GM23248 (cell line): ENCODE measurements around the gene ERBB4. TPM values are rescaled to one million over a fixed set of nuclear protein-coding genes. Genes with fewer than 3 reads are reported as not detected.

ENCODE experiments used
- DNase-seq: peaks from one replicate; pipeline ENCODE4 v3.0.0-alpha.2; 2015
- H2AFZ ChIP-seq: fragments of 200-600 bp; sonication (generic); 2 replicates; pipeline ENCODE4 v1.6.1; 2016; ENCODE audit warnings: antibody characterized with exemption
- H3F3A ChIP-seq: fragments of 200-600 bp; sonication (generic); 2 replicates; pipeline ENCODE4 v1.6.1; 2016; ENCODE audit warnings: mild to moderate bottlenecking, antibody characterized with exemption, mixed run types; ENCODE audit not compliant: insufficient read depth
- H3K27ac ChIP-seq: fragments of 200-600 bp; sonication (generic); 2 replicates; pipeline ENCODE4 v1.5.1; 2016; ENCODE audit warnings: mild to moderate bottlenecking
- H3K27me3 ChIP-seq: fragments of 200-600 bp; sonication (generic); replicated peaks from 2 replicates; pipeline ENCODE4 v1.6.1; 2016; ENCODE audit warnings: mild to moderate bottlenecking; ENCODE audit not compliant: insufficient read depth
- H3K36me3 ChIP-seq: fragments of 200-600 bp; sonication (generic); 2 replicates; pipeline ENCODE4 v1.6.1; 2016; ENCODE audit warnings: low read depth, mild to moderate bottlenecking
- H3K4me1 ChIP-seq: fragments of 200-600 bp; sonication (generic); 2 replicates; pipeline ENCODE4 v1.6.1; 2016; ENCODE audit warnings: mild to moderate bottlenecking; ENCODE audit not compliant: insufficient read depth
- H3K4me2 ChIP-seq: fragments of 200-600 bp; sonication (generic); one replicate; pipeline ENCODE4 v1.6.1; 2016; ENCODE audit warnings: mild to moderate bottlenecking; ENCODE audit not compliant: unreplicated experiment
- H3K4me3 ChIP-seq: fragments of 200-600 bp; sonication (generic); 2 replicates; pipeline ENCODE4 v1.5.1; 2016; ENCODE audit warnings: mild to moderate bottlenecking
- H3K79me2 ChIP-seq: fragments of 200-600 bp; sonication (generic); 2 replicates; pipeline ENCODE4 v1.6.1; 2016; ENCODE audit warnings: mild to moderate bottlenecking; ENCODE audit not compliant: insufficient read depth
- H3K9ac ChIP-seq: fragments of 200-600 bp; sonication (generic); 2 replicates; pipeline ENCODE4 v1.6.1; 2016; ENCODE audit warnings: mild to moderate bottlenecking
- H3K9me2 ChIP-seq: fragments of 200-600 bp; sonication (generic); 2 replicates; pipeline ENCODE4 v1.6.1; 2016; ENCODE audit warnings: mixed run types, mild to moderate bottlenecking, moderate library complexity; ENCODE audit not compliant: insufficient read depth
- H3K9me3 ChIP-seq: fragments of 200-600 bp; sonication (generic); one replicate; pipeline ENCODE4 v1.6.1; 2017; ENCODE audit warnings: low read depth
- H4K20me1 ChIP-seq: fragments of 200-600 bp; sonication (generic); 2 replicates; pipeline ENCODE4 v1.6.0; 2016; ENCODE audit not compliant: insufficient read depth
- EZH2 ChIP-seq: fragments of 200-600 bp; sonication (generic); IDR thresholded peaks from 2 replicates; pipeline ENCODE4 v1.6.1; 2018; ENCODE audit warnings: antibody characterized with exemption, mild to moderate bottlenecking; ENCODE audit not compliant: insufficient read depth, poor library complexity, severe bottlenecking
- EZH2phosphoT487 ChIP-seq: fragments of 200-600 bp; sonication (generic); IDR thresholded peaks from 2 replicates; pipeline ENCODE4 v1.6.1; 2018; ENCODE audit warnings: antibody characterized with exemption, moderate library complexity, mild to moderate bottlenecking, low read depth; ENCODE audit not compliant: insufficient read depth
- WGBS, 2 experiments: methylation state at CpG; one replicate each; pipeline ENCODE4 v1.1.6; 2015 to 2017; ENCODE audit warnings: low lambda C conversion rate in 2 of 2, low coverage in 1 of 2; ENCODE audit errors: missing lambda C conversion rate in 2 of 2; 5-methylcytosine and 5-hydroxymethylcytosine counted together
- in situ Hi-C: fragments of 300-500 bp; cut with MboI; formaldehyde crosslinking; loops from 2 replicates; pipeline ENCODE4 v1.15.0; 2020
- polyA plus RNA-seq: library from polyadenylated mRNA; unstranded; fragments of >200 nt; fragmentation: Nextera tagmentation; extraction: Ambion mirVana; gene quantifications from 2 replicates; pipeline ENCODE4 v1.2.1, GENCODE V29; 2016
- total RNA-seq: library from RNA; depleted of rRNA; stranded (reverse); fragments of >200 nt; shearing (Covaris generic); gene quantifications from 2 replicates; pipeline ENCODE4 v1.2.3, GENCODE V29; 2014

The ERBB4 gene
- total and polyA plus RNA-seq, 2 experiments from 2014 or later: not detected

DNA sequence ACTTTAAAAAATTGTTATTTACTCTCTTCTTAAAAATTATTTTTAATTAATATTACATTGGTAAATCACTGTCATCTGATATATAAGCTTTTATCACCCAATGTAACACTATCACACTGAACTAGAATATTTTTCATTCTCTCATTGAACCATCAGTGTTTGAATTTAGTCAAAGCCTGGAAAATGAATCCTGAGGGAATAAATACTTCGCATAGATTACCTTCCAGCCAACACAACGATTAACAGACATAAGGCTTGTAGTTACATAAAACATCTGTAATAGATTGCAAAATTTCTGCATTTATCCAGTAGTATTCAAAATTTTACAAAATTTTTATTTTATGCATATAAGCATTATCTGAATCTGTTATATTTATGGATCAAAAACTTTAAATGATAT lies 314.9 kb downstream of the ERBB4 start:
- no peaks in the 10 kb centered on the region for H3K79me2 ChIP-seq
- no peaks in the 10 kb centered on the region for H4K20me1 ChIP-seq
- no peak overlapping the region for H3K4me3 ChIP-seq
- no peak for DNase-seq
- WGBS, 2 experiments: 67 to 70% methylated on average over 2 of the region's 2 CpGs
- no peaks in the 10 kb centered on the region for H3K36me3 ChIP-seq
- no peaks in the 10 kb centered on the region for H3K27me3 ChIP-seq
- H3K4me1 ChIP-seq: peaks cover 14% of the 10 kb centered on the region
- TF ChIP-seq EZH2phosphoT487: no peak
- no peak for TF ChIP-seq EZH2
- no peak overlapping the region for H2AFZ ChIP-seq
- peaks cover 7% of the 10 kb centered on the region; the same call in 1 of the 2 replicates for H3F3A ChIP-seq
- no peak overlapping the region for H3K4me2 ChIP-seq
- no peaks in the 10 kb centered on the region for H3K9me3 ChIP-seq
- no peaks in the 10 kb centered on the region for H3K9me2 ChIP-seq
- no peak overlapping the region for H3K9ac ChIP-seq
- no peak overlapping the region for H3K27ac ChIP-seq
- in situ Hi-C loops: no loop called here

DNA sequence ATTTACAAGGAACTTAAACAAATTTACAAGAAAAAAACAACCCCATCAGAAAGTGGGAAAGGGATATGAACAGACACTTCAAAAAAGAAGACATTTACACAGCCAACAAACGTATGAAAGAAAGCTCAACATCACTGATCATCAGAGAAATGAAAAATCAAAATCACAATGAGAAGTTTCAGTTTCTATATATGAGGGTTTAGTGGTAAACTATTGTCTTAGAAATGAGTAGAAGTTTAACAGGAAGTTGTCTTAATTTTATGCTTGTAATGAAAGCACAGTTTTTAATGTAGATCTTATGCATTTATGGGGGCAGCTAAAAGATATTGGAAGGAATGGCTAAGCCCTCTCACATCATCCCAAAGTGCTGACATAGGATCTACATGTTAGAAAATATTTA lies 325.4 kb downstream of the ERBB4 start:
- no peaks in the 10 kb centered on the region for H4K20me1 ChIP-seq
- no peaks in the 10 kb centered on the region for H3K9me3 ChIP-seq
- DNase-seq: no peak
- in situ Hi-C loops: no loop called here
- no peak overlapping the region for H3K4me3 ChIP-seq
- H3K4me1 ChIP-seq: no peaks in the 10 kb centered on the region
- TF ChIP-seq EZH2: no peak
- no peak for TF ChIP-seq EZH2phosphoT487
- no peak overlapping the region for H3K4me2 ChIP-seq
- no peak overlapping the region for H3K9ac ChIP-seq
- 5 to 7% methylated on average over 1 of the region's 1 CpG for WGBS, 2 experiments
- H3K27me3 ChIP-seq: no peaks in the 10 kb centered on the region
- no peaks in the 10 kb centered on the region for H3F3A ChIP-seq
- H3K27ac ChIP-seq: no peak overlapping the region
- H3K36me3 ChIP-seq: no peaks in the 10 kb centered on the region
- no peaks in the 10 kb centered on the region for H3K79me2 ChIP-seq
- no peak overlapping the region for H2AFZ ChIP-seq
- H3K9me2 ChIP-seq: no peaks in the 10 kb centered on the region

DNA sequence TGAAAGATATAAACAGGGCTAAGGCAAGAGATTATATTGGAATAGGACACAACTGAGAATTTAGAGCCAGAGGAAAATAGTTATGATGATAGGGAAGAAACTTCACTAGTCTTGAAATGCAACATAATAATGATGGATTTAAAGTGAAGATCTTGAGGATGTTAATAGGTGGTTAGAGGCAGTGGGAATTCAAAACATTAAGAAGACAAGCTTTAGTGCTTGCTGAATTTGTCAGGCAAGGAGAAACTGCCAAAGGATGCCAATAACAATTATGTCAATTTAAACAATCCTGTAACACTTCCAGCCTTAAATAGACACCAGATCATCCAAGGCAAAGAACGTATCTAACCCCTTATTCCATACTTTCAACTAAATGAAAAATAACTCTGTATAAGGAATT lies 330.1 kb downstream of the ERBB4 start:
- in situ Hi-C loops: no loop called here
- Histone ChIP-seq H3F3A (no peaks in the 10 kb centered on the region), H3K36me3 (no peaks in the 10 kb centered on the region), H3K27ac (no peak overlapping the region), H3K4me3 (no peak overlapping the region), H3K4me2 (no peak overlapping the region), H2AFZ (no peak overlapping the region), H3K9ac (no peak overlapping the region), H3K9me2 (no peaks in the 10 kb centered on the region), H3K79me2 (no peaks in the 10 kb centered on the region), H3K4me1 (no peaks in the 10 kb centered on the region), H3K9me3 (no peaks in the 10 kb centered on the region), H3K27me3 (no peaks in the 10 kb centered on the region), H4K20me1 (no peaks in the 10 kb centered on the region)
- TF ChIP-seq EZH2phosphoT487 (no peak), EZH2 (no peak)
- WGBS, 2 experiments: 33 to 56% methylated on average over 1 of the region's 1 CpG
- no peak for DNase-seq

DNA sequence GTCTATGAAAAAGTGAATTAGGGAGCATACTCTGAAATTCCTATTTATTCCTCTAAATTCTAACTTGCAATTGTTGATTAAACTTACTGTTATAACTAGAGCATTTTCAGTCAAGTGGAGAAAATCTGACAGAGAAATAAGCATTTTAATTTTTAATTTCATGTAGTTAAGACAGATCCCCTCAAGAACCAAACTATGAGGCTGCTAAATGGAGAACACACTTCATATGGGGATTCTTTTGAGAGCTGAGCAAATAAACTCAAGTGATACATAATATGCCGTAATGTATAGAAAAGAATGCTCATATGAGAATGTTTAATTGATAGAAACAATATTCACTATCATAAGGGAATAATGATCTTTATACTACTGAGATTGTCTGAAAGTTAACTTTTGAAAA lies 340.8 kb downstream of the ERBB4 start:
- Histone ChIP-seq H4K20me1 (no peaks in the 10 kb centered on the region), H3K4me2 (no peak overlapping the region), H2AFZ (no peak overlapping the region), H3K79me2 (no peaks in the 10 kb centered on the region), H3K9ac (no peak overlapping the region), H3K36me3 (no peaks in the 10 kb centered on the region), H3K9me3 (no peaks in the 10 kb centered on the region), H3F3A (no peaks in the 10 kb centered on the region), H3K27me3 (no peaks in the 10 kb centered on the region), H3K27ac (no peak overlapping the region), H3K9me2 (no peaks in the 10 kb centered on the region), H3K4me3 (no peak overlapping the region), H3K4me1 (no peaks in the 10 kb centered on the region)
- in situ Hi-C loops: no loop called here
- no peak for TF ChIP-seq EZH2phosphoT487
- no peak for TF ChIP-seq EZH2
- WGBS, 2 experiments: 16 to 31% methylated on average over 1 of the region's 1 CpG
- DNase-seq: no peak

DNA sequence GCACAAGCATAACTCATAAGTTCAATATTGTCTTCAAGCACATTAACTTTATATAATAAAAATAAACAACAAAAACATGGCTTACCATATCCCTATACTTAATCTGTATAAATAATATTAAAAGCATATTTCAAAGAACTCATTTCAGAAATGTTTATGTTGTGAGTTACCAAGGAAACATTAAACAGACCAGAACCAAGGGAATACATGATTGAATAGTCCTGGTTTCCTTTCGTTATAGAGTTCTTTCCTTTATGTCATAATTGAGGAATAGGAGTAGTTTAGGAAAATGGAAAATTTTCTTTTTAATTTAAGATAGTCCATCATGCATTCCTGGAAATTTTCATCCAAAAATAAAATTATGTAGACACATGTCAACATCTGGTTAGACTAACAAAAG lies 343.0 kb downstream of the ERBB4 start:
- H2AFZ ChIP-seq: no peak overlapping the region
- H3K36me3 ChIP-seq: no peaks in the 10 kb centered on the region
- no peaks in the 10 kb centered on the region for H4K20me1 ChIP-seq
- H3K27me3 ChIP-seq: no peaks in the 10 kb centered on the region
- no peaks in the 10 kb centered on the region for H3F3A ChIP-seq
- H3K4me3 ChIP-seq: no peak overlapping the region
- no peak overlapping the region for H3K27ac ChIP-seq
- H3K79me2 ChIP-seq: no peaks in the 10 kb centered on the region
- WGBS, 2 experiments: 18% methylated on average over 1 of the region's 1 CpG
- H3K9me3 ChIP-seq: no peaks in the 10 kb centered on the region
- no peak overlapping the region for H3K9ac ChIP-seq
- no peak for DNase-seq
- TF ChIP-seq EZH2: no peak
- TF ChIP-seq EZH2phosphoT487: no peak
- H3K9me2 ChIP-seq: no peaks in the 10 kb centered on the region
- H3K4me1 ChIP-seq: no peaks in the 10 kb centered on the region
- in situ Hi-C loops: no loop called here
- H3K4me2 ChIP-seq: no peak overlapping the region
